ENCODE results near the gene PTGES2. TPM values are rescaled to one million over a fixed set of nuclear protein-coding genes. Genes with fewer than 3 reads are reported as not detected.

The PTGES2 gene
- total and polyA plus RNA-seq, 9 of the 15 experiments (the other 6 are each of a cell fraction or from before 2014, with no cell fraction given): 2.4 to 196 (median 90.1) TPM

DNA sequence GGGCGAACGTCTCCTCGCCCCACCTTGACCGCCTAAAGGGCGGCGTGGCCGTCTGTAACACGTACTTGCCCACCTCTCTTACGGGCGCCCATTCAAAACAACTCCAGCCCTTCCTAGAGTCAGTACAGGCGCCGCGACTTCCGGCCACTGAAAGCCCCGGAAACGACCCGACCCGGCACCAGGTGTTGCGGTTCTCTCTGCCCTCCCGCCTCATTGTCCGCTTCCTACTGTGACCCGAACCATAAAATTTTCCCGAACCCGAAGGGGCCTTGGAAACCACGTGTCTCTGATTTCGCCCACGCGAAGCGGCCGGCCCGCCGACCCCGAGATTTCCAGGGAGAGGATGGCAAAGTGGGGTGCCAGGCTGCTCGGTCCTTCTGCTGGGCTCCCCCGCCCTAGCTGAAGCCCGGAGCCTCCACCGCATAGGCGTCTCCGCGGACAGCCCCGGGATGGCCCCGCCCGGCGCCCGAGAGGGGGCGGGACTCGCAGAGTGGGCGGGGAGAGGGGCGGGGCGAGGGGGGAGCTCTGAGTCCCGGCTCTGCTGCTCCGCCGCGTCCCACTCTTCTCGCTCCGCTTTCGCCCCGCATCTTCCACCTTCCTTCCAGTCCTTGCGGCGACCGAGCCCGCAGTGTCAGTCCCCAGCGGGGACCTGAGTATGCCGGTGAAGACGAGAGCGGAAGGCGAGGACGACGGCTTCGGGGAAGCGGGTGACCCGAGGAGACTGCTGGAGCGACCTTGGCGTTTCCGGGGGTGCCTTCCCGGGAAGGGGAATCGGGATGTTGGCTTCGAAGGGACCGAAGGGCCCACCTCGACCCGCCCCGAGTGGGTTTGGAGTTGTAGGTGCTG is 684 bp upstream of the PTGES2 start (continued):
- TF ChIP-seq SIRT6 (IDR thresholded peaks at IDR 0.05; ENCODE audit: low read depth, low read length) (no peak), ZNF12 (CRISPR knock-in tag; IDR thresholded peaks at IDR 0.05) (no peak), POLR2H (tag; IDR thresholded peaks at IDR 0.05; ENCODE audit: low read depth) (no peak), ZNF212 (CRISPR knock-in tag; IDR thresholded peaks at IDR 0.05) (no peak), ZNF57 (CRISPR knock-in tag; IDR thresholded peaks at IDR 0.05) (no peak), SMAD3 (CRISPR knock-in tag; conservative IDR thresholded peaks at IDR 0.05) (no peak), ATF7 (IDR thresholded peaks at IDR 0.05) (peak; percentile 34), ZZZ3 (IDR thresholded peaks at IDR 0.05) (no peak), YBX1 (IDR thresholded peaks at IDR 0.05) (no peak), MCM2 (IDR thresholded peaks at IDR 0.05; ENCODE audit: low read depth) (no peak), SIN3B (IDR thresholded peaks at IDR 0.05; ENCODE audit: low read depth) (0 out of 2 replicates have a peak, but pooled peaks have one; percentile 43), EWSR1 (IDR thresholded peaks at IDR 0.05; ENCODE audit: borderline replicate concordance, low read depth, partially characterized antibody) (no peak), ZNF780A (CRISPR knock-in tag; IDR thresholded peaks at IDR 0.05) (no peak), HNRNPH1 (optimal IDR thresholded peaks at IDR 0.05; ENCODE audit: low read depth, low read length) (no peak)
- TF ChIP-seq, protein P1, sequence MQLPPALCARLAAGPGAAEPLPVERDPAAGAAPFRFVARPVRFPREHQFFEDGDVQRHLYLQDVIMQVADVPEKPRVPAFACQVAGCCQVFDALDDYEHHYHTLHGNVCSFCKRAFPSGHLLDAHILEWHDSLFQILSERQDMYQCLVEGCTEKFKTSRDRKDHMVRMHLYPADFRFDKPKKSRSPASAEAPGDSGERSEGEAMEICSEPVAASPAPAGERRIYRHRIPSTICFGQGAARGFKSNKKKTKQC (CRISPR knock-in tag; IDR thresholded peaks at IDR 0.05): peak; percentile 43; the same call in 1 of the 2 replicates
- TF ChIP-seq, protein P2, sequence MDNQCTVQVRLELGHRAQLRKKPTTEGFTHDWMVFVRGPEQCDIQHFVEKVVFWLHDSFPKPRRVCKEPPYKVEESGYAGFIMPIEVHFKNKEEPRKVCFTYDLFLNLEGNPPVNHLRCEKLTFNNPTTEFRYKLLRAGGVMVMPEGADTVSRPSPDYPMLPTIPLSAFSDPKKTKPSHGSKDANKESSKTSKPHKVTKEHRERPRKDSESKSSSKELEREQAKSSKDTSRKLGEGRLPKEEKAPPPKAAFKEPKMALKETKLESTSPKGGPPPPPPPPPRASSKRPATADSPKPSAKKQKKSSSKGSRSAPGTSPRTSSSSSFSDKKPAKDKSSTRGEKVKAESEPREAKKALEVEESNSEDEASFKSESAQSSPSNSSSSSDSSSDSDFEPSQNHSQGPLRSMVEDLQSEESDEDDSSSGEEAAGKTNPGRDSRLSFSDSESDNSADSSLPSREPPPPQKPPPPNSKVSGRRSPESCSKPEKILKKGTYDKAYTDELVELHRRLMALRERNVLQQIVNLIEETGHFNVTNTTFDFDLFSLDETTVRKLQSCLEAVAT (IDR thresholded peaks at IDR 0.05): 0 out of 4 replicates have a peak, but pooled peaks of 1 of the 2 experiments have one; percentile 9
- TF ChIP-seq, protein P3, sequence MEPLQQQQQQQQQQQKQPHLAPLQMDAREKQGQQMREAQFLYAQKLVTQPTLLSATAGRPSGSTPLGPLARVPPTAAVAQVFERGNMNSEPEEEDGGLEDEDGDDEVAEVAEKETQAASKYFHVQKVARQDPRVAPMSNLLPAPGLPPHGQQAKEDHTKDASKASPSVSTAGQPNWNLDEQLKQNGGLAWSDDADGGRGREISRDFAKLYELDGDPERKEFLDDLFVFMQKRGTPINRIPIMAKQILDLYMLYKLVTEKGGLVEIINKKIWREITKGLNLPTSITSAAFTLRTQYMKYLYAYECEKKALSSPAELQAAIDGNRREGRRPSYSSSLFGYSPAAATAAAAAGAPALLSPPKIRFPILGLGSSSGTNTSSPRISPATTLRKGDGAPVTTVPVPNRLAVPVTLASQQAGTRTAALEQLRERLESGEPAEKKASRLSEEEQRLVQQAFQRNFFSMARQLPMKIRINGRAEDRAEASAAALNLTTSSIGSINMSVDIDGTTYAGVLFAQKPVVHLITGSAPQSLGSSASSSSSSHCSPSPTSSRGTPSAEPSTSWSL (CRISPR knock-in tag; IDR thresholded peaks at IDR 0.05; ENCODE audit: borderline replicate concordance): no peak
- TF ChIP-seq, protein P4, sequence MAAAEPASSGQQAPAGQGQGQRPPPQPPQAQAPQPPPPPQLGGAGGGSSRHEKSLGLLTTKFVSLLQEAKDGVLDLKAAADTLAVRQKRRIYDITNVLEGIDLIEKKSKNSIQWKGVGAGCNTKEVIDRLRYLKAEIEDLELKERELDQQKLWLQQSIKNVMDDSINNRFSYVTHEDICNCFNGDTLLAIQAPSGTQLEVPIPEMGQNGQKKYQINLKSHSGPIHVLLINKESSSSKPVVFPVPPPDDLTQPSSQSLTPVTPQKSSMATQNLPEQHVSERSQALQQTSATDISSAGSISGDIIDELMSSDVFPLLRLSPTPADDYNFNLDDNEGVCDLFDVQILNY (CRISPR knock-in tag; IDR thresholded peaks at IDR 0.05): no peak
- TF ChIP-seq, protein P5, sequence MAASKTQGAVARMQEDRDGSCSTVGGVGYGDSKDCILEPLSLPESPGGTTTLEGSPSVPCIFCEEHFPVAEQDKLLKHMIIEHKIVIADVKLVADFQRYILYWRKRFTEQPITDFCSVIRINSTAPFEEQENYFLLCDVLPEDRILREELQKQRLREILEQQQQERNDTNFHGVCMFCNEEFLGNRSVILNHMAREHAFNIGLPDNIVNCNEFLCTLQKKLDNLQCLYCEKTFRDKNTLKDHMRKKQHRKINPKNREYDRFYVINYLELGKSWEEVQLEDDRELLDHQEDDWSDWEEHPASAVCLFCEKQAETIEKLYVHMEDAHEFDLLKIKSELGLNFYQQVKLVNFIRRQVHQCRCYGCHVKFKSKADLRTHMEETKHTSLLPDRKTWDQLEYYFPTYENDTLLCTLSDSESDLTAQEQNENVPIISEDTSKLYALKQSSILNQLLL (CRISPR knock-in tag; IDR thresholded peaks at IDR 0.05; ENCODE audit: borderline replicate concordance): no peak
- TF ChIP-seq, protein P6, sequence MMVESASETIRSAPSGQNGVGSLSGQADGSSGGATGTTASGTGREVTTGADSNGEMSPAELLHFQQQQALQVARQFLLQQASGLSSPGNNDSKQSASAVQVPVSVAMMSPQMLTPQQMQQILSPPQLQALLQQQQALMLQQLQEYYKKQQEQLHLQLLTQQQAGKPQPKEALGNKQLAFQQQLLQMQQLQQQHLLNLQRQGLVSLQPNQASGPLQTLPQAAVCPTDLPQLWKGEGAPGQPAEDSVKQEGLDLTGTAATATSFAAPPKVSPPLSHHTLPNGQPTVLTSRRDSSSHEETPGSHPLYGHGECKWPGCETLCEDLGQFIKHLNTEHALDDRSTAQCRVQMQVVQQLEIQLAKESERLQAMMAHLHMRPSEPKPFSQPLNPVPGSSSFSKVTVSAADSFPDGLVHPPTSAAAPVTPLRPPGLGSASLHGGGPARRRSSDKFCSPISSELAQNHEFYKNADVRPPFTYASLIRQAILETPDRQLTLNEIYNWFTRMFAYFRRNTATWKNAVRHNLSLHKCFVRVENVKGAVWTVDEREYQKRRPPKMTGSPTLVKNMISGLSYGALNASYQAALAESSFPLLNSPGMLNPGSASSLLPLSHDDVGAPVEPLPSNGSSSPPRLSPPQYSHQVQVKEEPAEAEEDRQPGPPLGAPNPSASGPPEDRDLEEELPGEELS (CRISPR knock-in tag; IDR thresholded peaks at IDR 0.05; ENCODE audit: borderline replicate concordance): peak; percentile 79; the same call in 1 of the 2 replicates
